CD4-positive, CD25-positive, alpha-beta regulatory T cell (primary cell): Measurements from ENCODE around the gene CTRB1. TPM values are rescaled to one million over a fixed set of nuclear protein-coding genes. Genes with fewer than 3 reads are reported as not detected.
"Not testable (repeated sequence)": the region's sequence is repeated elsewhere in the genome, so short reads cannot be mapped to it uniquely, and the experiment has no call there.

Experiments used
- ATAC-seq, 2 donors: fragments of 150-1000 bp; cut with Tn5 transposase; one replicate each; pipeline ENCODE4 v1.10.0; 2021; ENCODE audit warnings: low read depth in 2 of 2, moderate number of reproducible peaks in 2 of 2, moderate library complexity in 1 of 2
- DNase-seq, 3 donors: peaks; one replicate each; pipeline versions ENCODE4 v3.0.0 to v3.0.0-alpha.2; 2012 to 2022; ENCODE audit warnings: mixed read lengths in 1 of 3
- H3K27ac ChIP-seq: one replicate; pipeline ENCODE4 v1.7.0; 2013; ENCODE audit warnings: mild to moderate bottlenecking, low read length; ENCODE audit not compliant: insufficient read depth, poor library complexity, severe bottlenecking
- H3K27me3 ChIP-seq: one replicate; pipeline ENCODE4 v1.7.0; 2013; ENCODE audit warnings: low read length; ENCODE audit not compliant: control insufficient read depth, insufficient read depth
- H3K36me3 ChIP-seq: one replicate; pipeline ENCODE4 v1.7.0; 2013; ENCODE audit warnings: mild to moderate bottlenecking, low read length, moderate library complexity; ENCODE audit not compliant: control insufficient read depth, insufficient read depth
- H3K4me1 ChIP-seq: 2 replicates; pipeline ENCODE4 v1.7.0; 2013; ENCODE audit warnings: mild to moderate bottlenecking, low read length; ENCODE audit not compliant: insufficient read depth, control insufficient read depth, poor library complexity, severe bottlenecking
- H3K4me3 ChIP-seq: one replicate; pipeline ENCODE4 v1.7.0; 2013; ENCODE audit warnings: low read depth, mild to moderate bottlenecking, low read length, moderate library complexity
- H3K9me3 ChIP-seq, 2 experiments: 1 replicate in 1 of 2; 2 replicates in 1 of 2; pipeline ENCODE4 v1.7.0; 2013; ENCODE audit warnings: low read length in 2 of 2, mild to moderate bottlenecking in 1 of 2, moderate library complexity in 1 of 2; ENCODE audit not compliant: control insufficient read depth in 2 of 2
- H3K27ac Mint-ChIP-seq, 3 donors: one replicate each; pipeline ENCODE4 v1.8.0; 2020 to 2022; ENCODE audit warnings: mild to moderate bottlenecking in 3 of 3, mixed read lengths in 3 of 3, moderate library complexity in 2 of 3
- H3K27me3 Mint-ChIP-seq: one replicate; pipeline ENCODE4 v1.8.0; 2022; ENCODE audit warnings: mild to moderate bottlenecking, mixed read lengths
- H3K36me3 Mint-ChIP-seq: one replicate; pipeline ENCODE4 v1.8.0; 2020; ENCODE audit warnings: mixed read lengths
- H3K4me1 Mint-ChIP-seq, 4 donors: one replicate each; pipeline ENCODE4 v1.8.0; 2020 to 2022; ENCODE audit warnings: mixed read lengths in 4 of 4, mild to moderate bottlenecking in 1 of 4
- H3K4me3 Mint-ChIP-seq, 4 donors: one replicate each; pipeline ENCODE4 v1.8.0; 2020 to 2022; ENCODE audit warnings: mild to moderate bottlenecking in 4 of 4, mixed read lengths in 4 of 4, moderate library complexity in 3 of 4
- H3K9me3 Mint-ChIP-seq, 7 donors: one replicate each; pipeline ENCODE4 v1.8.0; 2020 to 2022; ENCODE audit warnings: mixed read lengths in 7 of 7, mild to moderate bottlenecking in 3 of 7, moderate library complexity in 2 of 7
- polyA plus RNA-seq, 4 donors: library from polyadenylated mRNA; unstranded; fragments of 300-500 nt; fragmentation: Illumina TruSeq; gene quantifications; one replicate each; pipeline ENCODE4 v1.2.3, GENCODE V29; 2021
- total RNA-seq: library from RNA; stranded (reverse); gene quantifications from one replicate; pipeline ENCODE4 v1.2.3, GENCODE V29; 2022

Gene CTRB1
- total and polyA plus RNA-seq, 5 donors from 2014 or later = not detected

- peak overlapping the region; percentile 68 to 90 (median 76) for H3K4me3 Mint-ChIP-seq
- peaks cover 61% of the 10 kb centered on the region for H3K27me3 Mint-ChIP-seq
- Histone ChIP-seq H3K4me1 (peaks cover 14% of the 10 kb centered on the region), H3K27me3 (peaks cover 3% of the 10 kb centered on the region), H3K36me3 (no peaks in the 10 kb centered on the region), H3K4me3 (no peak overlapping the region), H3K9me3 (no peaks in the 10 kb centered on the region), H3K27ac (no peak overlapping the region)
- ATAC-seq = no peak
- H3K4me1 Mint-ChIP-seq = peaks cover 0 to 12% (median 4%) of the 10 kb centered on the region in 4 donors
- peak overlapping the region in 1 of 3 donors; percentile 20 for H3K27ac Mint-ChIP-seq
- no peak for DNase-seq
- H3K9me3 Mint-ChIP-seq = peaks cover 0 to 2% (median 0%) of the 10 kb centered on the region in 7 donors
- H3K36me3 Mint-ChIP-seq = no peaks in the 10 kb centered on the region
These were observed 45.7 kb downstream of the CTRB1 start for GRCh38 chr16:75264457-75264998.

GRCh38 chr16:75264999-75265910 is 46.5 kb downstream of the CTRB1 start:
- peak overlapping the region in 1 of 3 donors; percentile 20 for H3K27ac Mint-ChIP-seq
- H3K4me3 Mint-ChIP-seq = peak overlapping the region in 3 of 4 donors; percentile 53 to 86 (median 74)
- Histone ChIP-seq H3K4me3 (no peak overlapping the region), H3K36me3 (no peaks in the 10 kb centered on the region), H3K27ac (no peak overlapping the region), H3K4me1 (peaks cover 14% of the 10 kb centered on the region), H3K27me3 (peaks cover 3% of the 10 kb centered on the region), H3K9me3 (no peaks in the 10 kb centered on the region)
- ATAC-seq (no peak), DNase-seq (no peak)
- H3K27me3 Mint-ChIP-seq = peaks cover 58% of the 10 kb centered on the region
- H3K4me1 Mint-ChIP-seq = peaks cover 0 to 12% (median 5%) of the 10 kb centered on the region in 4 donors
- no peaks in the 10 kb centered on the region for H3K36me3 Mint-ChIP-seq
- H3K9me3 Mint-ChIP-seq = peaks cover 0 to 2% (median 0%) of the 10 kb centered on the region in 7 donors

- Mint-ChIP-seq H3K36me3 (no peaks in the 10 kb centered on the region), H3K4me1 (peaks cover 0 to 12% (median 5%) of the 10 kb centered on the region in 4 donors), H3K27ac (peak overlapping the region in 1 of 3 donors; percentile 38), H3K9me3 (peaks cover 0 to 2% (median 0%) of the 10 kb centered on the region in 7 donors), H3K4me3 (peak overlapping the region; percentile 75 to 87 (median 82)), H3K27me3 (peaks cover 51% of the 10 kb centered on the region)
- Histone ChIP-seq H3K9me3 (no peaks in the 10 kb centered on the region), H3K4me3 (no peak overlapping the region), H3K27ac (no peak overlapping the region), H3K27me3 (peaks cover 3% of the 10 kb centered on the region), H3K4me1 (peaks cover 14% of the 10 kb centered on the region), H3K36me3 (no peaks in the 10 kb centered on the region)
- peak in 1 of 2 donors; percentile 32 for ATAC-seq
- no peak for DNase-seq
These were observed 47.3 kb downstream of the CTRB1 start for GRCh38 chr16:75265911-75266701.

GRCh38 chr16:75266738-75267630 is 48.2 kb downstream of the CTRB1 start:
- H3K36me3 ChIP-seq = no peaks in the 10 kb centered on the region
- Mint-ChIP-seq H3K4me1 (peaks cover 0 to 12% (median 5%) of the 10 kb centered on the region in 4 donors), H3K4me3 (peak overlapping the region; percentile 75 to 87 (median 82)), H3K36me3 (no peaks in the 10 kb centered on the region), H3K9me3 (peaks cover 0 to 2% (median 0%) of the 10 kb centered on the region in 7 donors), H3K27me3 (peaks cover 51% of the 10 kb centered on the region), H3K27ac (peak overlapping the region in 1 of 3 donors; percentile 38)
- peaks cover 14% of the 10 kb centered on the region for H3K4me1 ChIP-seq
- no peak overlapping the region for H3K27ac ChIP-seq
- no peaks in the 10 kb centered on the region for H3K9me3 ChIP-seq
- DNase-seq = no peak
- no peak for ATAC-seq
- peaks cover 3% of the 10 kb centered on the region for H3K27me3 ChIP-seq
- no peak overlapping the region for H3K4me3 ChIP-seq

- peaks cover 0 to 12% (median 5%) of the 10 kb centered on the region in 4 donors for H3K4me1 Mint-ChIP-seq
- peaks cover 14% of the 10 kb centered on the region for H3K4me1 ChIP-seq
- DNase-seq (no peak), ATAC-seq (no peak)
- peaks cover 50% of the 10 kb centered on the region for H3K27me3 Mint-ChIP-seq
- peaks cover 3% of the 10 kb centered on the region for H3K27me3 ChIP-seq
- H3K9me3 ChIP-seq = no peaks in the 10 kb centered on the region
- no peak overlapping the region for H3K4me3 ChIP-seq
- no peaks in the 10 kb centered on the region for H3K36me3 ChIP-seq
- peaks cover 0 to 2% (median 0%) of the 10 kb centered on the region in 7 donors for H3K9me3 Mint-ChIP-seq
- H3K36me3 Mint-ChIP-seq = no peaks in the 10 kb centered on the region
- peak overlapping the region in 1 of 4 donors; percentile 61 for H3K4me3 Mint-ChIP-seq
- H3K27ac Mint-ChIP-seq = no peak overlapping the region
- no peak overlapping the region for H3K27ac ChIP-seq
These were observed 49.0 kb downstream of the CTRB1 start for GRCh38 chr16:75267631-75268264.

GRCh38 chr16:75269358-75269757 is 50.6 kb downstream of the CTRB1 start:
- not testable (repeated sequence) for H3K4me3 Mint-ChIP-seq, H3K27me3 ChIP-seq, ATAC-seq, H3K9me3 Mint-ChIP-seq, H3K36me3 Mint-ChIP-seq, H3K36me3 ChIP-seq, H3K4me3 ChIP-seq, H3K4me1 Mint-ChIP-seq, DNase-seq, H3K27ac Mint-ChIP-seq, H3K9me3 ChIP-seq, H3K27ac ChIP-seq
- H3K27me3 Mint-ChIP-seq = peaks cover 47% of the 10 kb centered on the region
- peaks cover 14% of the 10 kb centered on the region for H3K4me1 ChIP-seq
